MM.1S (cell line): ENCODE measurements around the gene DRC7.

ENCODE experiments used
- DNase-seq: peaks from one replicate; pipeline ENCODE4 v3.0.0-alpha.2; 2015
- H2AFZ ChIP-seq: fragments of 300-600 bp; sonication (generic); 2 replicates; pipeline ENCODE4 v1.6.0; 2016; ENCODE audit warnings: antibody characterized with exemption, low read length
- H3F3A ChIP-seq: fragments of 300-600 bp; sonication (generic); 2 replicates; pipeline ENCODE4 v1.6.1; 2016; ENCODE audit warnings: mild to moderate bottlenecking, antibody characterized with exemption, low read length, moderate library complexity, mixed read lengths; ENCODE audit not compliant: insufficient read depth
- H3K27ac ChIP-seq: fragments of 300-600 bp; sonication (generic); 2 replicates; pipeline ENCODE4 v1.5.1; 2016; ENCODE audit warnings: mild to moderate bottlenecking, low read length
- H3K27me3 ChIP-seq: fragments of 300-600 bp; sonication (generic); replicated peaks from 2 replicates; pipeline ENCODE4 v1.6.0; 2016; ENCODE audit warnings: low read length; ENCODE audit not compliant: insufficient read depth
- H3K36me3 ChIP-seq: fragments of 300-600 bp; sonication (generic); replicated peaks from 2 replicates; pipeline ENCODE4 v1.6.1; 2016; ENCODE audit warnings: mild to moderate bottlenecking, low read length, mixed read lengths; ENCODE audit not compliant: insufficient read depth
- H3K4me1 ChIP-seq: fragments of 300-600 bp; sonication (generic); 2 replicates; pipeline ENCODE4 v1.6.1; 2016; ENCODE audit warnings: low read length, mixed read lengths
- H3K4me2 ChIP-seq: fragments of 300-600 bp; sonication (generic); 2 replicates; pipeline ENCODE4 v1.6.0; 2016; ENCODE audit warnings: low read depth, low read length
- H3K4me3 ChIP-seq: fragments of 300-600 bp; sonication (generic); 2 replicates; pipeline ENCODE4 v1.5.1; 2016; ENCODE audit warnings: low read length, mixed read lengths
- H3K79me2 ChIP-seq: fragments of 300-600 bp; sonication (generic); 2 replicates; pipeline ENCODE4 v1.6.1; 2016; ENCODE audit warnings: mixed run types, low read length, mixed read lengths
- H3K9ac ChIP-seq: fragments of 300-600 bp; sonication (generic); 2 replicates; pipeline ENCODE4 v1.6.1; 2016; ENCODE audit warnings: low read length, mixed read lengths
- H3K9me2 ChIP-seq: fragments of 300-600 bp; sonication (generic); replicated peaks from 2 replicates; pipeline ENCODE4 v1.6.1; 2016; ENCODE audit warnings: mild to moderate bottlenecking, low read length, mixed read lengths; ENCODE audit not compliant: insufficient read depth
- H3K9me3 ChIP-seq: fragments of 300-600 bp; sonication (generic); replicated peaks from 2 replicates; pipeline ENCODE4 v1.6.1; 2016; ENCODE audit warnings: mild to moderate bottlenecking, low read length, mixed read lengths; ENCODE audit not compliant: insufficient read depth
- H4K20me1 ChIP-seq: fragments of 300-600 bp; sonication (generic); 2 replicates; pipeline ENCODE4 v1.6.1; 2016; ENCODE audit warnings: mild to moderate bottlenecking, low read length, moderate library complexity, mixed read lengths; ENCODE audit not compliant: insufficient read depth
- EZH2 ChIP-seq: fragments of 300-600 bp; sonication (generic); optimal IDR thresholded peaks from 2 replicates; pipeline ENCODE3; 2017; ENCODE audit warnings: low read depth, mild to moderate bottlenecking, antibody characterized with exemption, low read length, mixed read lengths
- EZH2phosphoT487 ChIP-seq: fragments of 300-600 bp; sonication (generic); IDR thresholded peaks from 2 replicates; pipeline ENCODE4 v1.6.1; 2018; ENCODE audit warnings: antibody characterized with exemption, low read length
- TF ChIP-seq, protein P1 (sequence below): fragments of 300-600 bp; sonication (generic); IDR thresholded peaks from 2 replicates; pipeline ENCODE4 v1.5.1; 2016; ENCODE audit warnings: antibody characterized with exemption, low read length, mixed read lengths

Gene DRC7

DNA sequence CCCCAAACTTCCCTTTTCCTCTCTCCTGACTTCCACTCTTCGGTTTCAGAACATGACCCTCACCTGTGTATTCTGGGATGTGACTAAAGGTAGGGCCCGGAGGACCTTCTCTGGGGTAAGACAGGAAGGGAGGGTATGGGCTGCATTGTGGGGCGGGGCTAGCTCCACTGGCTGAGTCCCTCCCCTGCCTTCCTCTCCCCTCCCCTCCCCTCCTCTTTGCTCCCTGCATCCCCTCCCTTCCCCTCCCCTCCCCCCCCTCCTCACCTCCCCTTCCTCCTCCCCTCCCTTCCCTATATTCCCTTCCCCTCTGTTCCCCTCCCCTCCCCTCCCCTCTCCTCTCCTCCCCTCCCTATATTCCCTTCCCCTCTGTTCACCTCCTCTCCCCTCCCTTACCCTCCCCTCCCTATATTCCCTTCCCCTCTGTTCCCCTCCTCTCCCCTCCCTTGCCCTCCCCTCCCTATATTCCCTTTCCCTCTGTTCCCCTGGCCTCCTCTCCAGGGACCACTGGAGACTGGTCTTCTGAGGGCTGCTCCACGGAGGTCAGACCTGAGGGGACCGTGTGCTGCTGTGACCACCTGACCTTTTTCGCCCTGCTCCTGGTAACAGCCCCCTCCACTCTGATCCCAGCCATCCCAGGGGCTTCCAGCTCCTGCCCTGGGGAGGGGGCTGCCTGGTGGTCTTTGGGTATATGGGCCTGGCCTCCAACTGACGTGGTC, 14.7 kb upstream of the DRC7 start:
- Histone ChIP-seq H3K4me3 (no peak overlapping the region), H3K27me3 (peaks cover 8% of the 10 kb centered on the region; the same call in 1 of the 2 replicates), H3K36me3 (no peaks in the 10 kb centered on the region), H3K9me3 (no peaks in the 10 kb centered on the region), H4K20me1 (no peaks in the 10 kb centered on the region), H3F3A (no peaks in the 10 kb centered on the region), H3K4me1 (no peaks in the 10 kb centered on the region), H3K9ac (no peak overlapping the region), H3K27ac (no peak overlapping the region), H3K4me2 (no peak overlapping the region), H2AFZ (no peak overlapping the region), H3K79me2 (no peaks in the 10 kb centered on the region), H3K9me2 (no peaks in the 10 kb centered on the region)
- no peak for DNase-seq
- TF ChIP-seq, protein P1, sequence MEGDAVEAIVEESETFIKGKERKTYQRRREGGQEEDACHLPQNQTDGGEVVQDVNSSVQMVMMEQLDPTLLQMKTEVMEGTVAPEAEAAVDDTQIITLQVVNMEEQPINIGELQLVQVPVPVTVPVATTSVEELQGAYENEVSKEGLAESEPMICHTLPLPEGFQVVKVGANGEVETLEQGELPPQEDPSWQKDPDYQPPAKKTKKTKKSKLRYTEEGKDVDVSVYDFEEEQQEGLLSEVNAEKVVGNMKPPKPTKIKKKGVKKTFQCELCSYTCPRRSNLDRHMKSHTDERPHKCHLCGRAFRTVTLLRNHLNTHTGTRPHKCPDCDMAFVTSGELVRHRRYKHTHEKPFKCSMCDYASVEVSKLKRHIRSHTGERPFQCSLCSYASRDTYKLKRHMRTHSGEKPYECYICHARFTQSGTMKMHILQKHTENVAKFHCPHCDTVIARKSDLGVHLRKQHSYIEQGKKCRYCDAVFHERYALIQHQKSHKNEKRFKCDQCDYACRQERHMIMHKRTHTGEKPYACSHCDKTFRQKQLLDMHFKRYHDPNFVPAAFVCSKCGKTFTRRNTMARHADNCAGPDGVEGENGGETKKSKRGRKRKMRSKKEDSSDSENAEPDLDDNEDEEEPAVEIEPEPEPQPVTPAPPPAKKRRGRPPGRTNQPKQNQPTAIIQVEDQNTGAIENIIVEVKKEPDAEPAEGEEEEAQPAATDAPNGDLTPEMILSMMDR = no peak
- TF ChIP-seq EZH2phosphoT487 (no peak), EZH2 (no peak)

DNA sequence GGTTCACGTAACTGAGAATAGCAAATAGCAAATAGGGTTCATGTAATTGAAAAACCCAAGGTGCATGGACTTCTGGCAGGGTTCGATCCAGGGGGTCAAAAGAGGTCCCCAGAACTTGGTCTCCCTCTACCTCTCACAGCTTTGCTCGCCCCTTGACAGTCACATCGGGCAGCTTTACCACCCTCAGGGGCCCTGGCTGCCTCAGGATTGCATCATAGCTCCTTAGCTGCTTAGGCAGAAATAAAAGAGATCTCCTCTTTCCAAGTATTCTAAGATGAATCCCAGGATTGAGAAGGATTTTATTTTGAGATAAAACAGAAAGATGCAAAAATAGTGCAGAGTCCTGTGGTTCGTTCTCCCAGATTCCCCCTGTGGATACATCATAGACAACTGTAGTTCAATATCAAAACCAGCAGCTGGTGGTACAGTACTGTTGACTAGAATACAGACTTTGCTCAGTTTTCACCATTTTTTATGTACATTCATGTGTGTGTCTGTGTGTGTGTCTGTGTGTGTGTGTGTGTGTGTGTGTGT, 13.7 kb upstream of the DRC7 start:
- Histone ChIP-seq H3K4me3 (no peak overlapping the region), H4K20me1 (no peaks in the 10 kb centered on the region), H3K9me2 (no peaks in the 10 kb centered on the region), H3K27me3 (peaks cover 3% of the 10 kb centered on the region; the same call in 1 of the 2 replicates), H3K4me1 (no peaks in the 10 kb centered on the region), H3K9ac (no peak overlapping the region), H3K9me3 (no peaks in the 10 kb centered on the region), H3K27ac (no peak overlapping the region), H3K36me3 (no peaks in the 10 kb centered on the region), H3K4me2 (no peak overlapping the region), H2AFZ (no peak overlapping the region), H3K79me2 (no peaks in the 10 kb centered on the region), H3F3A (no peaks in the 10 kb centered on the region)
- no peak for TF ChIP-seq EZH2phosphoT487
- TF ChIP-seq EZH2 = no peak
- TF ChIP-seq, protein P1 = no peak
- no peak for DNase-seq

GRCh38 chr16:57681950-57682728, 12.5 kb upstream of the DRC7 start:
- Histone ChIP-seq H3F3A (no peaks in the 10 kb centered on the region), H3K9me3 (no peaks in the 10 kb centered on the region), H3K27ac (no peak overlapping the region), H3K79me2 (no peaks in the 10 kb centered on the region), H4K20me1 (no peaks in the 10 kb centered on the region), H3K9ac (no peak overlapping the region), H3K27me3 (no peaks in the 10 kb centered on the region), H3K9me2 (no peaks in the 10 kb centered on the region), H2AFZ (no peak overlapping the region), H3K4me3 (no peak overlapping the region), H3K36me3 (no peaks in the 10 kb centered on the region), H3K4me1 (no peaks in the 10 kb centered on the region), H3K4me2 (no peak overlapping the region)
- no peak for DNase-seq
- TF ChIP-seq EZH2phosphoT487 (no peak), EZH2 (no peak)
- TF ChIP-seq, protein P1 = no peak
